ENCODE measurements around the gene WDR6. TPM values are rescaled to one million over a fixed set of nuclear protein-coding genes. Genes with fewer than 3 reads are reported as not detected.
"Not testable (repeated sequence)": the region's sequence is repeated elsewhere in the genome, so short reads cannot be mapped to it uniquely, and the experiment has no call there.

Gene WDR6
- total RNA-seq, 1 donor from 2014 or later = 31.3 TPM

DNA sequence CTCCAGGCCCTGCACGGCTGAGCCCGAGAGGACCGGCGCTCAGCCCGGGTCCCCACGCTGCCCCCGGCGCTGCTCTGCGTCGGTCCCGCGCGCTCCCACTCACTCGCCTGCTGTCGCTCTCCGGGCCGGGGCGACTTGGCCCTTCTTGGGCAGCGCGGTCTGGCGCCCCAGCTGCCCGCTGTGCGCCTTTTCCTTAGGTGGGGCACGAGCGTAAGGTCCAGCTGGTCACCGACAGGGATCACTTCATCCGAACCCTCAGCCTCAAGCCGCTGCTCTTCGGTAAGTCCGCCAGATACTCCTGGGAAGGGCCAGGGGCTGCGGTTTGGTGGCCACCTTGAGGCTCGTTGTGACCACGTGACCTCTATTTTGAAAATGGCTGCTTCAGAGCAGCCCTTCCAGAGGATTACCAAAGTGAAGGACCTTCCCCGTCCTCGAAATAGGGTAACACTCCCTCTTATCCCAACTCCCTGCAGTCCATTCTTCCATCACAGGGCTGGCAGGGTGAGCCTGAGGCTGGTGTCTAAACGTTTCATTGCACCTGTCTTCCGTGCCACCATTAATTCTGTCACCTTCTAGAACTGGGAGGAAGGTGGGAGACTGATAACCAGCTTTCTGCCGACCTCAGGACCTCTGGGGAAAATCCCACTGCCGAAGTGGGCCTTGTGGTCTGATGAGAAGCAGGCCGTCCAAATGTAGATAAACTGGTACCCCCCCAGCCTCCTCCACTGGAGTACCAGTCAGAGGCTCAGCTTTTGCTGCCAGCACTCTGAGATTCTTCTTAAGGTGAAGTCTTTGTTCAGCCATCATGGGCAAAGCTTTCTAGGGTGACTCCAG lies 16.3 kb upstream of the WDR6 start:
- DNase-seq (ENCODE audit: low spot score) = no peak

DNA sequence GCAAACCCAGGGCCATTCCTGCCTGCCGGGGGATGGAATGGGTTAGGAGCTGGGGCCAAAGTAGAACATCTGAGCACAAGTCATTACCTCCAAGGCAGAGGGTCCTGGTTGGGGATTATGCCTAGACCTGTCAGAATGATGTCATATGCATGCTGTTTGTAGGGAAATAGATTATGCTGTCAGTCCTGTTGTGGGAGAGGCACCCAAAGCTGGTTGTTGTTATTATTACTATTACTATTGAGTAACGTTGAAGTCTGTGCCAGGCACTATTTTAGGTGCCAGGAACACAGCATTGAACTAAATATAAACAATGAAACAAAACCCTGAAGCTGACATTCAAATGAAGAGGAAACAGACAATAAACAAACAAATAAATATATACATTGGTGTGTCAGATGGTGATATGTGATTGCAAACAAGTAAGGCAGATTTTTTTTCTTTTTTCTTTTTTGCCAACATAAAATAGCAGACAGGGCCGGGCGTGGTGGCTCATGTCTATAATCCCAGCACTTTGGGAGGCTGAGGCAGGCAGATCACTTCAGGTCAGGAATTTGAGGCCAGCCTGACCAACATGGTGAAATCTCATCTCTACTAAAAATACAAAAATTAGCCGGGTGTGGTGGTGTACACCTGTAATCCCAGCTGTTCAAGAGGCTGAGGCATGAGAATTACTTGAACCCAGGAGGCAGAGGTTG lies 15.2 kb upstream of the WDR6 start:
- DNase-seq (ENCODE audit: low spot score) = no peak

DNA sequence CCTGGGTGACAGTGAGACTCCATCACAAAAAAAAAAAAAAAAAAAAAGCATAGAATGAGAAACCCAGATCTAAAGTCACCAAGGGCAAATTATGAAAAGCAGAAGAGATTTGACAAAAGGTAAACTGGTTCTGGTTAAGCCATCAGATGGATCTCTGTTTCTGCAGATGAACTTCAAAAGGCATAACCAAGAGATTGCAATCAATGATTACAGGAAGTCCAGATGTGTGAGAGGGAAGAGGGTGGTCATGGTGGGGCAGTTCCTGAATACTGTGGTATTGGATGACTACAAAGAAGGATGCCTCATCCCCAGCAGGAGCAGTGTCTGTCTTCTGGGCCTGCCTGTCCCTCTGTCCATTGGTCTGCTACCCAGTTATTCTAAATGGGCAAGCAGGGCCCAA lies 13.4 kb upstream of the WDR6 start:
- DNase-seq (ENCODE audit: low spot score) = no peak

DNA sequence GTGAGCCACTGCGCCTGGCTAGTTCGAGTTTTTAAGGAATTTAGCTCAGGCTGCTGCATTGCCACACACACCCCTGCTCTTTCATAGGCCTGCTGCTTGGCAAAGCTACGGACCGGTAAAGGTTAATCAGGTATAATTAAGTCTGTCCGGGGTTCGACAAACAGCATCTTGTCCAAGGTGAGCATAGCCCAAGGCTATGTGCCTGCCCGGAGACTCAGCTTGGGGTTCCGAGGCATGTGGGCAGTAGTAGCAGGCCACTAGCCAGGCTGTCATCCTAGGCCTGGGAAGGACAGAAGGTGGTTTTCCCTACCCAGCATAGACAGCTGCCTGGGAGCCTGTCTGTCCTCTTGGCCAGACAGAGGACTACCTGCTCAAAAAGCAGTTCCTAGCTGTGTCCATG lies 10.6 kb upstream of the WDR6 start:
- DNase-seq (ENCODE audit: low spot score) = no peak

DNA sequence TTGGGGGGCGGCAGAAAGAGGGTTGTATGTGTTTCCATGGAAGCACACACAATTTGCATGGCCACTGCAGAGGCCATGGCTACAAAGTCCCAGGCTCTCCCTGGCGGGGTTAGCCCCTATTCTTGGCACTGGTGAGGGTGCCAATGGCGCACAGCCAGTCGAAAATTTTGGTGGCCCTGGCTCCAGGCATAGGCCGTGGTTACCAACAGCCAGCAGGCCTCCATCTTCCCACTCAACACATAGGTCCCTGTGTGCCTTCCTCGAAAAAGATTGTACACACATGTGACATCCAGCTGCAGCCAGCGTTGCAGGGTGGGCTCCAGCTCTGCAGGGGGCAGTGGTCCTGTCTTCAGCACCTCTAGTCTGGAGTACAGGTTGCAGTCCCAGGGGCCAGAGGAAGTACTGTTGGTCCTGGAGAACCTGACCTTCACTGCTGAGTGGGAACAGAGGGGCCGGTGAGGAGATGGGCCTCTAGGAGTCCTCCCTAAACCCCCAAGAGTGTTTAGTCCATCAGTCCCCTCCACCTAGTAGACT lies 10.0 kb upstream of the WDR6 start:
- DNase-seq (ENCODE audit: low spot score) = no peak

DNA sequence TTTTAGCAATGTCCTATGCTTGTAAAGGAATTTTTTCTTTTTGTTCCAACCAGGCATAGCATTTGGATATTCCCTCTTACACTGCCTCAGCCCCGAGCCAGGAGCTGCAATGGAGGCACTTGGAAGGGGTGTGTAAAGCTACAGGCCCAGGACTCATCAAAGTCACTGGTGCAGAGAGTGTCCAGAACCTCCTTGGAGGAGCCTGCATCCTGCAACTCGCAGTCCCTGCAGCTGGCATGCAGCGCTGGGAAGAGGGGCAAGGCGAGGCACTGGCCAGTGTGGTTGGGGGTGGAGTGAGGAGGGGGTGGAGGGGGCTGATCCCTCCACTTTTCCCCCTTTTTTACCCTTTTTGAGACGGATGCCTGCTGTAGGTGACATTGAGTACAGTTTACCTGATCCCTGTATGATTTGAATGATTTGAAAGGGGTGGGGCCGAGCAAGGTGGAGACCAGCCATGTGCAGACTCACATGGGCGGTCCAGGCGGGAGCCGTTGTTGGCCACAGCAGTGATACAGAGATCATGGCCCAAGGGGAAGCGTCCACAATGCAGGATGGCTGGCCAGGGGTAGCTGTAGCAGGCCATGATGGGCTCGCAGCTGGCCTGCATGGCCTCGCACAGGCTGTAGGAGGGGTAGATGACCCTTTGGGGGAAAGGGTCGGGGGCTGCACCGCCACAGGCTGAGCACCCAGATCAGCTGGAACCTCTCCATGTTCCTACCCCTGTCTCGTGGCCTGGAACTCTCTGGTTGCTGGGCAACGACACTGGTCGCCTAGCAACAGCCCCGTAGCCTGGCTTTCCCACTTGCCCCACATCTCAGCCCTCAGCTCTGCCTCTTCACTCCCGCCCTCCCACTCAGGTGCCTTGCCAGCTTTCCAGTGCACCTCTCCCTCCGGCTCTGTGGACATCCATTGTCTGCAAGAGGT lies 9.2 kb upstream of the WDR6 start:
- DNase-seq (ENCODE audit: low spot score) = no peak

DNA sequence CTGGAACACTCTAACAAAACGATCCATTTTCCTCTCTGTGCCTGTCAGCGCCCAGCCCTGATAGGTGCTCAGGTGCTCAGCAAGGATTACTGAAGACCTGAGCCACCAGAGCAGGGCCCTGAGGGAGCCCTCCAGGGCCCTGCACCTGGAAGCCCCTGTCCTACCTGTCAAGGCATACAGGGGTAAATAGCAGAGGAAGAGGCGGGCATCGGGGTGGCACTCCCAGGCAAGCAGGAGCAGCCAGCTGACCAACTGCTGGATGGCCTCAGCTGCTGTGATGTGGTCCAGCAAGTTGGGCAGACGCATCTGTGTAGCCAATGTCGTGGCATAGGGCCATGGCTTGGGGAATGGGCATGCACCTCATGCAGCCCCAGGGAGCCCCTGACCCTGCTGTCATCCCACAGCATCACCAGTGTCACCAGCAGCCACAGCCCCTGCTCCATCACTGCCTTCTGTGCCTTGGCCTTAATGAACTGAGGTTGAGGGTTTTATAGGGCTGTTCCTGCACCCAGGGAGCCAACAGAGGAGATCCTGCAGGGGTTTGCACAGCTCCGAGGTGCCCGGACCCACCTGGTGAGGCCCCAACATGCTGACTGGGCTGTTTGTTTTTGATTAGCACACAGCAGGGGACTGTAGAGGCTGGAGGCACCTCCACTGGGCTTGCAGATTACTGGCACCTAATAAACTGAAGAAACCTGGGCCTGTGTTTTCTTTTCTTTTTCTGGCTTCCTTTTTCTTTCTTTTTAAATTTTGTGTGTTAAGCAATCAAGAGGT lies 7.9 kb upstream of the WDR6 start:
- no peak for DNase-seq (ENCODE audit: low spot score)

DNA sequence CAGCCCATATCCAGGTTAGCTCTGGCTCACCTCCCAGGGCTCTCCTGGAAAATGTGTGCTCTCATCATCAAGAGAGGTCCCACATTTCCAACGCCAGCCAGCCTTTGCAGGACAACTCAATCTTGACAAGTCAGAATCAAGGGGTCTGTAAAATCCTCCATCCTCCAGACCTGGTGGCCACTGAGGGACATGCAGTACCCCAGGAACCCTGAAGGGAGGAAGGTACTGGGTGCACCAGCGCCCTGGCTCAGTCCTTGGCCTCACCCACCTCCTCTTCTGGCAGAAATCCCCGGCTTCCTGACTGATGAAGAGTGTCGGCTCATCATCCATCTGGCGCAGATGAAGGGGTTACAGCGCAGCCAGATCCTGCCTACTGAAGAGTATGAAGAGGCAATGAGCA lies 6.0 kb upstream of the WDR6 start:
- DNase-seq (ENCODE audit: low spot score) = no peak

DNA sequence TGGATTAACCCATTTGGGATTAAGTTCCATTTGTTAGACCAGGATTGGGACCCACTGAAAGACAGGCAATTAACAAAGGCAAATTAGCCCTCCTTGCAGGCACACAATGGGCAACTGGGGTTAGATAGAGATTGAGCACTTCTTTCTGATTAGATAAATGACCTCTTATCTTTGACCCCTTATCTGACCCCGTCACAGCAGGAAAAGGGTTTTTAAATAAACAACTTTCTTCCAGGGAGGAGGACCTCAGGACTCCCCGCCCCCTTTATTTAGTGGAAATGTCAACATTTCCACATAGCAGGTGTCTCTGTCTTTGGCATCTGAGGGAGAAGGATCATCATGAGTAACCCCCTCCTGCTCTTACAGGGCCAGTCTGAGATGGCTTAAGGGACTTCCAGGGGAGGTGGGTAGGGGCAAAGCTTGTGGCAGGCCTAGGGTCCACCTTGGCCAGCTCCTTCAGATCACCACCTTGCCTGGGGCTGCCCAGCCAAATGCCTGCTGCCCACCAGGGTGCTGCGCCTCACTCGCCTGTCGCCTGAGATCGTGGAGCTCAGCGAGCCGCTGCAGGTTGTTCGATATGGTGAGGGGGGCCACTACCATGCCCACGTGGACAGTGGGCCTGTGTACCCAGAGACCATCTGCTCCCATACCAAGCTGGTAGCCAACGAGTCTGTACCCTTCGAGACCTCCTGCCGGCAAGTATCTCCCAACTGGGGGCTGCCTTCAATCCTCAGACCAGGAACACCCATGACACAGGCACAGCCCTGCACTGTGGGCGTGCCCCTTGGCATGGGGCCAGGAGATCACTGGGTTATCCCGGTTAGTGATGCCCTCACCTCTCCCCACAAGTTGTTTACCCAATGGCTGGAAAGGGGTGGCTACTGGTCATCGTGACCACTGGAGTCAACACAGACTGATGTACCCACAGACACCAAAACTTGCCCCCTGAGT lies 2.6 kb upstream of the WDR6 start:
- no peak for DNase-seq (ENCODE audit: low spot score)

DNA sequence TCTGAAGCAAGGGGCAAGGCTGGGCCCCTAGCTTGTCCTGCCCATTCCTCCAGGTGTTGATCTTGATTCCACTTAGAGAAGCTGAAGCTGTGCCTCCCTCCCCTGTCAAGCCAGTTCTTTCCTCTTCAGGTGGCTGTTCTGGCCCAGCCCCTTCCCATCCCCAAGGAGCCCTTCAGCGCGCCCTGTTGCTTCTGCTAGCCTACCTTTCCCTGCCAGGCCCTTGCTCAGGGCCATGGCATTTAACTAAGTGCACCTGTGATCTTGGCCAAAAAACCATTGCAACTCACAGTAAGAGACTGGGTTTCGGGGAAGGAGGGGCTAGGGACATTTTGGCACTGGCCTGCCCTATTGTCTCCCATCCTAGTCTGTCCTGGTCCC lies 1.9 kb upstream of the WDR6 start:
- DNase-seq (ENCODE audit: low spot score) = no peak

DNA sequence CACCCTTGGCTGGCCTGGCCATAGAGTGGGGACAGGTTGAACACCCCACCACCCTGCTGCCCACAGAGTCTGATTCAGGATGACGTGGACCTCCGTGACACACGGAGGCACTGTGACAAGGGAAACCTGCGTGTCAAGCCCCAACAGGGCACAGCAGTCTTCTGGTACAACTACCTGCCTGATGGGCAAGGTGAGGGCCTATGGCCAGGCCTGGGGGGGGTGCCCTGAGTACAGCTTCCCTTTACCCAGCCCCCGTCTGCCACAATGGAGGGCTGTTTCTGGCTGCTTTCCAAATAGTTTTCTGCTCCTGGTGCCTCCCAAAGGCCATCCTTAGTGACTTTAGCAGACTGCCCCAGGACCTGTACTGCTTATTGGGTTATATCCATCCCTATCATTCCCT lies 1.2 kb upstream of the WDR6 start:
- no peak for DNase-seq (ENCODE audit: low spot score)

DNA sequence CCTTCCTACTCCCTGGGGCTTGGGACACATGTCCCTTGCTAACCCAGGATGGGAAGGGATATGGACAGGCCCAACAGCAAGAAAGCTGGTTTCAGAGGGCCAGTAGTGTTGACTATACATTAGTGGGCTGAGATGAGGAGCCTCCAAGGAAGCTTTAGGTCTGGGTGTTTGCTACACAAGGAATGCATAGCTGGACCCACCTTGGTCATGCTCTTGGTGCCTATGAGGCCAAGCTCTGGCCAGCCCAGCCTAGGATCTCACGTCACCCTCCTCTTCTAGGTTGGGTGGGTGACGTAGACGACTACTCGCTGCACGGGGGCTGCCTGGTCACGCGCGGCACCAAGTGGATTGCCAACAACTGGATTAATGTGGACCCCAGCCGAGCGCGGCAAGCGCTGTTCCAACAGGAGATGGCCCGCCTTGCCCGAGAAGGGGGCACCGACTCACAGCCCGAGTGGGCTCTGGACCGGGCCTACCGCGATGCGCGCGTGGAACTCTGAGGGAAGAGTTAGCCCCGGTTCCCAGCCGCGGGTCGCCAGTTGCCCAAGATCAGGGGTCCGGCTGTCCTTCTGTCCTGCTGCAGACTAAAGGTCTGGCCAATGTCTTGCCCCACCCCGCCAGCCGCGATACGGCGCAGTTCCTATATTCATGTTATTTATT lies 653 bp upstream of the WDR6 start:
- peak; percentile 43 for DNase-seq (ENCODE audit: low spot score)

DNA sequence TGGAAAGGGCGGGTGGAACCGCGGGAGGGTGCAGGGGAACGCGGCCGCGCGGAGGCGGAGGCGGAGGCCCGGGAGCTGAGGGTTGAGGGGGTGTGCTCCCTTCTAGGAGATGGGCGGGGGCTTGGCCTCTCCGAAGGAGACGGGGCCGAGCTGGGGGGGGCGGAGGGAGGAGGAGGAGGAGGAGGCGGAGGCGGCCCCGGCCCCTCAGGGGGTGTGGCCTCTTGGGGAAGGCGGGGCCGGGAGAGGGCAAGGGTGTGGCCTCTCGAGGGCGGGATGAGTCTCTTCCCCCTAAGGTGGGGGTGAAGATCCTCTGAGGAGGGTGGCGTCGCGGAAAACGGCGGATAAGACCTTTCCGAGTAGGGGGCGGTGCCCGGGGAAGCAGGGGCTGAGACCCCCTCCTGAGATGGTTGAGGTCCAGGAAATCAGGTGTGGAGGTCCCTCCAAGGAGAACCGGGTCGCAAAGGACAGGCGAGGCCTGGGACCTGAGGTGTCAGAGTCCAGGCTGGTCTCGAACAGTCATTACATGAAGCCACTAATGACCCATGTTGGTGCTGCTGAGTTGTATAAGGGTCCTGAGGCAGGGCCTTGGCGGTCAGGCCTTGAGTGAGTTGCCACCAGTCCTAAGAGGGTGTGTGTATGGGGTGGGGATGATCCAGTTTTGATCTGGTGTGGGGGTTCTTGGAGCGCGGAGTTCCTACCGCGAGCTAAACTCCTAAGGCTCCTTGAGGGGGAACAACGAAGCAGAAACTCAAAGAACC lies 759 bp downstream of the WDR6 start:
- peak; percentile 95 for DNase-seq (ENCODE audit: low spot score)

DNA sequence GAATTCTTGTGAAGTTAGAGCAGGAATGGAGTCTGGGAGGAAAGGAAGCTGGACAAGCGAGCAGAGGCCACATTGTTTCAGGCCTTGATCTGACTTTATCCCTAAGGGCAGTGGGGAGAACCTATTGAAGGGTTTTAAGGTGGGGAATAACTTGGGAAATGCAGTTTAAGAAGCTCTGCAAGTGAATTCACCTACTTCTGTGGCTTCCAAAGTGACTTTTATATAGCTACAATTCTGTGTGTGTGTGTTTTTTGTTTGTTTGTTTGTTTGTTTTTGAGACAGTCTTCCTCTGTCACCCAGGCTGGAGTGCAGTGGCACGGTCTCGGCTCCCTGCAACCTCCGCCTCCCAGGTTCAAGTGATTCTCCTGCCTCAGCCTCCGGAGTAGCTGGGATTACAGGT lies 1.4 kb downstream of the WDR6 start:
- not testable (repeated sequence) for DNase-seq (ENCODE audit: low spot score)

DNA sequence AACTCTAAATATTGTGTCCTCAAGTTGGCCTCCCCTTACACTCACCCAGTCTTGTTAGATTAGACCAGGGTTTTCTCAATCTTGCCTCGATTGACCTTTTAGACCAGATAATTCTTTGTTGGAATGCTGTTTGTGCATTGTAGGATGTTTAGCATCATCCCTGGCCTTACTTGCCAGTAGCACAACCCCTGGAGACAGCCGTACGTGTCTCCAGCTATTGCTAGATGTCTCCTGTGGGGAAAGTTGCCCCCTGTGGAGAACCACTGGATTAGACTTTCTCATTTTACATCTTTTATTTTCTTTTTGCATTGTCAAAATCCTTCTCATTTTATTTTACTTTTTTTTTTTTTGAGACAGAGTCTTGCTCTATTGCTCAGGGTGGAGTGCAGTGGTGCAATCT lies 2.2 kb downstream of the WDR6 start:
- DNase-seq (ENCODE audit: low spot score) = no peak

DNA sequence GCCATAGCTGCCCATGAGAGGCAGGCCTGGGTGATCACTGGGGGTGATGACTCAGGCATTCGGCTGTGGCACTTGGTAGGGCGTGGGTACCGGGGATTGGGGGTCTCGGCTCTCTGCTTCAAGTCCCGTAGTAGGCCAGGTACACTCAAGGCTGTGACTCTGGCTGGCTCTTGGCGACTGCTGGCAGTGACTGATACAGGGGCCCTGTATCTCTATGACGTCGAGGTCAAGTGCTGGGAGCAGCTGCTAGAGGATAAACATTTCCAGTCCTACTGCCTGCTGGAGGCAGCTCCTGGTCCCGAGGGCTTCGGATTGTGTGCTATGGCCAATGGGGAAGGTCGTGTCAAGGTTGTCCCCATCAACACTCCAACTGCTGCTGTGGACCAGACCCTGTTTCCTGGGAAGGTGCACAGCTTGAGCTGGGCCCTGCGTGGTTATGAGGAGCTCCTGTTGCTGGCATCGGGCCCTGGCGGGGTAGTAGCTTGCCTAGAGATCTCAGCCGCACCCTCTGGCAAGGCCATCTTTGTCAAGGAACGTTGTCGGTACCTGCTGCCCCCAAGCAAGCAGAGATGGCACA lies 5.3 kb downstream of the WDR6 start:
- DNase-seq (ENCODE audit: low spot score) = no peak

DNA sequence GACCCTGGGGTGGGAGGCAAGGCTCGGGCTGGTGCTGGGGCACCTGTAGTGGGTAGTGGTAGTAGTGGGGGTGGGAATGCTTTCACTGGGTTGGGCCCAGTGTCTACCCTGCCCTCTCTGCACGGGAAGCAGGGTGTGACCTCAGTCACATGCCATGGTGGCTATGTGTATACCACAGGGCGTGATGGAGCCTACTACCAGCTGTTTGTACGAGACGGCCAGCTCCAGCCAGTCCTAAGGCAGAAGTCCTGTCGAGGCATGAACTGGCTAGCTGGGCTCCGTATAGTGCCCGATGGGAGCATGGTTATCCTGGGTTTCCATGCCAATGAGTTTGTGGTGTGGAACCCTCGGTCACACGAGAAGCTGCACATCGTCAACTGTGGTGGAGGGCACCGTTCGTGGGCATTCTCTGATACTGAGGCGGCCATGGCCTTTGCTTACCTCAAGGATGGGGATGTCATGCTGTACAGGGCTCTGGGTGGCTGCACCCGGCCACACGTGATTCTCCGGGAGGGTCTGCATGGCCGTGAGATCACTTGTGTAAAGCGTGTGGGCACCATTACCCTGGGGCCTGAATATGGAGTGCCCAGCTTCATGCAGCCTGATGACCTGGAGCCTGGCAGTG lies 6.0 kb downstream of the WDR6 start:
- no peak for DNase-seq (ENCODE audit: low spot score)
